RWPE1 (cell line): Measurements from ENCODE around the gene PLOD2.

Source experiments
- CTCF ChIA-PET: fragments of 350-600 bp; sonication (Branson Sonifier 250); formaldehyde crosslinking; extraction: SDS; loops from one replicate; lab custom pipeline; 2021; lab: Yijun Ruan, JAX
- POLR2A ChIA-PET: fragments of 400-600 bp; formaldehyde crosslinking; extraction: SDS; loops from one replicate; lab custom pipeline; 2020; ENCODE audit warnings: antibody characterized with exemption; ENCODE audit not compliant: low non-redundant PET; lab: Yijun Ruan, JAX
- DNase-seq: peaks from one replicate; pipeline ENCODE4 v3.0.0; 2012; ENCODE audit warnings: low spot score
- H3K27ac ChIP-seq: fragments of 450-650 bp; 2 replicates; pipeline ENCODE4 v1.5.1; 2017
- CTCF ChIP-seq: fragments of 450-650 bp; conservative IDR thresholded peaks from 2 replicates; pipeline ENCODE4 v1.5.1; 2017; ENCODE audit warnings: low read depth, mild to moderate bottlenecking

PLOD2 gene

GRCh38 chr3:146159616-146160320 lies 1.2 kb downstream of the PLOD2 start:
- CTCF ChIA-PET, result interaction anchor here (1.3 kb wide), 1 partner anchor 94 kb away, joined by 5 read pairs; no protein-coding TSS in a partner anchor
- peak overlapping the region; percentile 96 for H3K27ac ChIP-seq
- TF ChIP-seq CTCF, result no peak; the same call in 1 of the 2 replicates
- DNase-seq, result no peak
- POLR2A ChIA-PET, result interaction anchor here (0.5 to 0.6 kb wide), 2 partner anchors 11 to 81 kb away, joined by 3 read pairs; no protein-coding TSS in a partner anchor

- ChIA-PET POLR2A (no interaction called here), CTCF (no interaction called here)
- H3K27ac ChIP-seq, result no peak overlapping the region
- TF ChIP-seq CTCF, result no peak
- no peak for DNase-seq
Observed at GRCh38 chr3:146159037-146159436, 1.9 kb downstream of the PLOD2 start.

- CTCF ChIA-PET, result no interaction called here
- no peak for TF ChIP-seq CTCF
- no peak overlapping the region for H3K27ac ChIP-seq
- POLR2A ChIA-PET, result no interaction called here
- DNase-seq, result no peak
Observed at GRCh38 chr3:146157325-146158060, 3.5 kb downstream of the PLOD2 start.

GRCh38 chr3:146156666-146157314 lies 4.2 kb downstream of the PLOD2 start:
- TF ChIP-seq CTCF, result no peak
- H3K27ac ChIP-seq, result no peak overlapping the region
- no peak for DNase-seq
- POLR2A ChIA-PET, result no interaction called here
- CTCF ChIA-PET, result interaction anchor here (0.6 kb wide), 1 partner anchor 151 kb away, joined by 4 read pairs; no protein-coding TSS in a partner anchor

- no peak overlapping the region for H3K27ac ChIP-seq
- ChIA-PET POLR2A (no interaction called here), CTCF (interaction anchor here (0.6 kb wide), 1 partner anchor 10 kb away, joined by 4 read pairs; no protein-coding TSS in a partner anchor)
- no peak for TF ChIP-seq CTCF
- DNase-seq, result no peak
Observed at GRCh38 chr3:146156095-146156494, 4.9 kb downstream of the PLOD2 start.

- no peak overlapping the region for H3K27ac ChIP-seq
Observed at GRCh38 chr3:146154995-146155394, 6.0 kb downstream of the PLOD2 start.

More at GRCh38 chr3:146154995-146155394, 6.0 kb downstream of the PLOD2 start:
- no peak for DNase-seq
- CTCF ChIA-PET, result no interaction called here
- POLR2A ChIA-PET, result no interaction called here
- TF ChIP-seq CTCF, result no peak
